Spinal cord (tissue), 10 donors: ENCODE data around the gene NRARP. TPM values are rescaled to one million over a fixed set of nuclear protein-coding genes. Genes with fewer than 3 reads are reported as not detected.

ENCODE experiments used
- DNase-seq, 6 donors: peaks; one replicate each; pipeline versions ENCODE4 v3.0.0 to v3.0.0-alpha.2; 2013 to 2015; ENCODE audit warnings: low spot score in 6 of 6, low read depth in 4 of 6
- H3K27ac ChIP-seq: one replicate; pipeline ENCODE4 v1.5.1; 2013; ENCODE audit warnings: low read depth, low read length, control low read depth
- H3K27me3 ChIP-seq: one replicate; pipeline ENCODE4 v1.6.1; 2013; ENCODE audit warnings: low read length; ENCODE audit not compliant: control insufficient read depth, insufficient read depth
- H3K36me3 ChIP-seq: one replicate; pipeline ENCODE4 v1.6.1; 2013; ENCODE audit warnings: low read length; ENCODE audit not compliant: control insufficient read depth, insufficient read depth
- H3K4me1 ChIP-seq: one replicate; pipeline ENCODE4 v1.6.1; 2013; ENCODE audit warnings: low read length; ENCODE audit not compliant: control insufficient read depth, insufficient read depth
- H3K4me3 ChIP-seq: one replicate; pipeline ENCODE4 v1.5.1; 2013; ENCODE audit warnings: low read depth, low read length, control low read depth
- H3K9me3 ChIP-seq: one replicate; pipeline ENCODE4 v1.6.1; 2013; ENCODE audit warnings: low read length; ENCODE audit not compliant: control insufficient read depth, insufficient read depth
- WGBS: methylation state at CpG from one replicate; pipeline ENCODE4 v1.1.5; 2013; ENCODE audit warnings: missing lambda C conversion rate; ENCODE audit not compliant: insufficient coverage; 5-methylcytosine and 5-hydroxymethylcytosine counted together
- polyA plus RNA-seq, 2 donors: library from polyadenylated mRNA; unstranded; fragments of 120-200 nt; gene quantifications; one replicate each; pipeline ENCODE4 v1.2.1, GENCODE V29; 2013; ENCODE audit not compliant: insufficient read length in 2 of 2
- total RNA-seq, 2 donors: library from RNA; depleted of rRNA in 1 of 2; stranded (reverse); fragments of 120-200 nt in 1 of 2; fragments of >200 nt in 1 of 2; gene quantifications; one replicate each; pipeline versions ENCODE4 v1.2.3 to v1.2.4, GENCODE V29; 2013 to 2014
- donor health status: healthy.

The NRARP gene
- total and polyA plus RNA-seq, 4 donors: 3.2 to 15.8 (median 9.8) TPM

DNA sequence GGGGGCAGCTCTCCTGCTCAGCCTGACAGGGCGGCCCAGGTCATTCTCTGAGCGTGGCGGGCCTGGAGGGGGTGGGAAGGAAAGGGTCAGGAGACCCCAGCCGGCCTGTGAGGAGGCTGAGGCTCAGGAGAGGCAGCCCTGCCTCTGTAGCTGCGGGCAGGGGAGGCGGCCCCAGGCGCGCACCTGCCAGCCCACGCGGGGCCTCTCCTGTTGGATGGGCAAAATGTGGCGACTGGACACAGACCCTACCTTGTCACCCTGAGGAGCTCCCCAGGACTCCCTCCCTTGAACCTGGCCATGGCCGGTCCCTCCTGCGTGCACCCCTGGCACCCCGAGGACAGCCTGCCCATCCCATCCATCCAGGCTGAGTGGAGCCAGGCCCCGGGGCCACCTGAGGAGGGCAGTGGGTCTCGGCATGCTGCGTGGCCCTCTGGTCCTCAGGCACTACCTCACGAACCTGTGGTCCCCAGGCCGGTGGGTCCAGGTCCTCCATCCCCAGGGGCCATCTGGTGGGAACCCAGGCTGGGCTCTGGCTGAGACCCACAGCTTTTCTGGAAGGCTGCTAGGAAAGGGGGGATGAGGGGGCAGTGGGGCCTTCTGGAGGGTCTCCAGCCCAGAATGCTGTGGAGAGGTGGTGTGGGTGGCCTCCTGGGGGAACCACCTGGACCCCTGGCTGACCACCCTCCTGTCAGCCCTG is 15.1 kb upstream of the NRARP start:
- no peak overlapping the region for H3K27ac ChIP-seq
- no peaks in the 10 kb centered on the region for H3K9me3 ChIP-seq
- H3K4me3 ChIP-seq: no peak overlapping the region
- peaks cover 82% of the 10 kb centered on the region for H3K4me1 ChIP-seq
- 87% methylated on average over 19 of the region's 19 CpGs for WGBS
- no peak for DNase-seq
- peaks cover 49% of the 10 kb centered on the region for H3K36me3 ChIP-seq
- H3K27me3 ChIP-seq: no peaks in the 10 kb centered on the region

DNA sequence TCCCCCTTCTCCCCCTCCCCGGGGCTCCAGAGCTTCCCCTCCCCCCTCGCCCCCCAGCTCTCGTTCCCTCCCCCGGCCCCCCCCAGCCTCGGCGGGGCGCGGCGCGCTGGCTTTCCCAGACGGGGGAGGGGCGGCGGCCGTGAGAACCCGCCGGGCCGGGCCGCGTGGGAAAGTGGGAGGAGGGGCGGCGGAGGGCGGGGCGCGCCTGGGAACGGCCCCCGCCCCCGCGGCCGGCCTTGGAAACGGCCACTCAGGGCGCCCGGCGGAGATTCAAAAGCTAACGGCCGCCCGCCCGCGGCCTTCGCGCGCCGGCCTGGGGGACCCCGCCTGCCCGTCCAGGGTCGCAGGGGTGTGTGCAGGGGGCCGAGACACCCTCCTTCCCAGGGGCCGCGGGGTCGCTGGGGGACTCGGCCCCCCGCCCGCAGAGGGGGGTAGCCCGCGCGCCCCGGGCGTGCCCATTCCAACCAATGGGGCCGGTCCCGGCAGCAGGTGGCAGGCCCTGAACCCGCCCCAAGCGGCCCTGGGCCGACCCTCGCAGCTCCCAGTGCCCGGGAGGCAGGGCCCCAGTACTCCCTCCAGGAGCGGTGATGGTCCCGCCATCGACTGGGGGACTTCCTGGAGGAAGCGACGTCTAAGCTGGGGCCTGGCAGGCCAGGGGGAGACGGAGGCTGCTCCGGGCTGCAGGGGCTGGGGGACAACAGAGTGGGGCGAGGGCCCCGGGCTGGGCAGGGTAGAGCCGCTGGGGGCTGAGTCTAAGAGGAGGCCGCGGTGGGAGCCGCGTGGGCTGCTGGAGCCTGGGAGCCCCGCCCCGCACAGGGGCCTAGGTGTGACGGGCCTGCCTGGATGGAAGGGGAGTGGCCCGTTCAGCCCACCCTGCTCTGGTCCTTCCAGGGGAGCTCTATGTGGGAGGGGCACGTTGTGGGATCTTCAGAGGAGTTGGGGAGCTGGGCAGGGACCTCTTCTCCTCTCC is 14.2 kb upstream of the NRARP start:
- H3K36me3 ChIP-seq: peaks cover 53% of the 10 kb centered on the region
- no peak overlapping the region for H3K27ac ChIP-seq
- H3K4me3 ChIP-seq: no peak overlapping the region
- H3K9me3 ChIP-seq: no peaks in the 10 kb centered on the region
- DNase-seq: peak in 2 of 6 donors; percentile 73 to 80
- H3K4me1 ChIP-seq: peaks cover 76% of the 10 kb centered on the region
- 7% methylated on average over 70 of the region's 83 CpGs for WGBS
- no peaks in the 10 kb centered on the region for H3K27me3 ChIP-seq

DNA sequence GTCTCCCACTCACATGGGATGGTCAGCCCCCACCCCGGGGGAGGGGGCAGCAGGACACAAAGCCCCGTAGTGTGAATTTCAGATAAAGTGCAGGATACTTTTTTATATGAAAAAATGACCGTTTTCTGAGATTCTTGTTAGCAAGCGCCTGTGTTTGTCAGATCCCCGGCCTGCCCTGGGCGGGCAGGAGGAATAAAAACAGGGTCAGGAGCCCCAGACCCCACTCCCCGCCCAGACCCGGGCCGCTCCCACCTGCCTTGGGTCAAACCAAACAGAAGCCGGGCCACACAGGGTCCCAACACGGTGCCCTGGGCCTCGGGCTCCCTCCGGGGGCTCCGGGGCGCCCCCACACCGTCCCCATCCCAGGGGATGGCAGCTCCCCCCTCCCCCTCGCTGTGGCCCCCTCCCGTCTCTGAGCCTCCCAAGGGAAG is 13.5 kb upstream of the NRARP start:
- Histone ChIP-seq H3K27me3 (no peaks in the 10 kb centered on the region), H3K27ac (no peak overlapping the region), H3K4me1 (peaks cover 69% of the 10 kb centered on the region), H3K9me3 (no peaks in the 10 kb centered on the region), H3K36me3 (peaks cover 52% of the 10 kb centered on the region), H3K4me3 (no peak overlapping the region)
- DNase-seq: no peak
- 15% methylated on average over 16 of the region's 18 CpGs for WGBS

DNA sequence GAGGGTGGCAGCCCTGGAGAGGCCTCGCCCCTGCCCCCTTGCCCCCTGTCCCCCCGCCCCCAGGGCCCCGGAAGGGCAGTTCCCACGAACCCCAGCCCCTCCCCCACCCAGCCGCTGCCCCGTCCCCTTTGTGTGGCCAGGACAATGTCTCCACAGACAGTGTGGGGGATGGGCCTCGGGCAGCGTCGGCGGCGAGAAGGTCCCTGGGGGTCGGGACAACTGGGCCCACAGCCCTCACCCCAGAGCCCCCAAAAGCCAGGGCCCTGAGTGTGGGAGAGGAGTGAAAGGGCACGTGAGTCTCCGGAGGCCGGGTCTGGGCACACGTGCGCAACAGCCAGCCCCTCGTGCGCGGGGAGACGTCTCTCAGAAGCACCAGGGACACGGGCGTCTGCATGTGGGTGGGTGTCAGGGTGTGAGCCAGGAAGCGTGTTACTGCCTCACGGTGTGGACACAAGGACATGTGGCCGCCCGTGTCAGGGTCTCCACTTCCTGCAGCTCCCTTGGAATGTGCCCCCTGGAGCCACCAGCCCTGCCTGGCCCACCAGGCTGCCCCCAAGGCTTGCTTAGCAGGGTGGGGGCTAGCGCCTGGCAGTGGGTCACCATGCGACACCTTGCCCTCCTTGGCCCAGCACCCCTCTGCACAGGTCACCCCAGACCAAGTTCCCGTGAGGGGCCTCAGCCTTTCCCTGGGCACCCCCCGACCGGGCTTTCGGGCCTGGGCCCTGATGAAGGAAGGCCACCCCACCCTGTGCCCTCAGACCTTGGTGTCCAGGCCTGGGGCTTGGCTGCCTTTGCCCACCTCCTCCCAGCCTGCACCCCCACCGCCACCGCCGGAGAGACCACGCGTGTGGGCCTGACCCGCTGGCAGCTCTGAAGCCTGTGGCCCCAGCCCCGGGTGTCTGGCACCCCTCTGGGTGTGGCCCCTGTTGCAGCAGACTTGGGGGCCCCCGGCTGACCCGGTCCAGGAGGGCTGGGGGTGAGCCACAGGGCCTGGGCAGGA is 12.8 kb upstream of the NRARP start:
- DNase-seq: peak in 1 of 6 donors; percentile 24
- H3K9me3 ChIP-seq: no peaks in the 10 kb centered on the region
- no peak overlapping the region for H3K4me3 ChIP-seq
- H3K27ac ChIP-seq: no peak overlapping the region
- peaks cover 62% of the 10 kb centered on the region for H3K4me1 ChIP-seq
- no peaks in the 10 kb centered on the region for H3K27me3 ChIP-seq
- 50% methylated on average over 29 of the region's 42 CpGs for WGBS
- peaks cover 45% of the 10 kb centered on the region for H3K36me3 ChIP-seq

DNA sequence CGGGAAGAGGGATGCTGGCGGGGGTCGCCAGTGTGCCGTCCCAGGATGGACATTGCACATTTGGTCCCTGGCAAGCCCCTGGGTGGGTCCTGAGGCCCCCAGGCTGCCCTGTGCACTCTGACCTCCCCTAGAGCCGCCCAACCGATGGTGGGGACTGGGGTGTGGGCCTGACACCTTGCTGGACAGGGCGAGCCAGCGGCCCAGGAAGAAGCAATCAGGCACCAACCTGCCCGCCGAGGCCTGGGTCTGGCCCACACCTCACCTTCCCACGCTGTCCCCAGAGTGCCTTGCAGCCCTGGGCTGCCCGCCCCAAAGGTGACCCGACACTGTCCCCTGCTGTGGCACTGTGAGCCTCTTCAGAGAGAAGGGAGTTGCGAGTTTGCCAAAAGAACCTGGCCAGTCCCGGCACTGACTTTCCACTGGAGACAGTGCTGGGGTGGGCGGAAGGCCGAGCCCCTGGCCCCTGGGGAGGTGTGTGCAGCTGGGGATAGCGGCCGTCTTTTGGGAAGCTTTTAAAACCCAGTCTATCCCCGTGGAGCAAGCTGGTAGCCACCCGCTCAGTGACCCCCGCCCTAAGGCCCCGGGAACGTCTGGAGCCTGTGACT is 12.0 kb upstream of the NRARP start:
- Histone ChIP-seq H3K27me3 (no peaks in the 10 kb centered on the region), H3K9me3 (no peaks in the 10 kb centered on the region), H3K4me3 (no peak overlapping the region), H3K4me1 (peaks cover 54% of the 10 kb centered on the region), H3K36me3 (peaks cover 37% of the 10 kb centered on the region), H3K27ac (no peak overlapping the region)
- 78% methylated on average over 14 of the region's 24 CpGs for WGBS
- DNase-seq: no peak

DNA sequence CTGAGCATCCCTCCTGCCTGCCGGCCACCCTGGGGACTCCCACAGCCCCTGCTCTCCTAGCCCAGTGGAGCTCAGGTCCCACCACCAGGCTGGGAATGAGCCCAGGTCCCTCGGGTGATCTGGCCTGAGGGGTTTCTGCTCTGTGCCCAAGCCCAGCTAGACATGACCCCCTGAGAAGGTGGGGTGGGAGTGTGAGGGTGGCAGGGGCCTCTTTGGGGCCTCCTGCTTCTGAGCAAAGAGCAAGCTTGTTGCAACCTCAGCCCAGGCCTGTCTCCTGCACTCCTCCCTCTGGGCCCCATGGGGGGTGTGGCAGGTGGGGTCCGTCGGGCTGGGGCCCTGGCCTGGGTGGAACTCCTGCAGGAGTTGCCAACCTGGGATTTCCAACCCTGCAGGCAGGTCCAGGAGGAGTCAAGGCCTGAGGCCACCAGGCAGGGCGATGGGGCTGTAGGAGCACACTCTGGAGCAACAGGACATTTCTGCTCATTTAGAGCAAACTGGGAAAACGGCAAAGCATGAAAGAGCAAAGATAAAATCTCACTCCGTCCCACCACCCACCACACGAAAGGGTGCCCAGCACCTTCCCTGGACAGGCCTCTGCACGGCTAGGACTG is 11.4 kb upstream of the NRARP start:
- H3K27me3 ChIP-seq: no peaks in the 10 kb centered on the region
- WGBS: 65% methylated on average over 8 of the region's 9 CpGs
- peaks cover 48% of the 10 kb centered on the region for H3K4me1 ChIP-seq
- no peak for DNase-seq
- no peak overlapping the region for H3K4me3 ChIP-seq
- H3K27ac ChIP-seq: no peak overlapping the region
- no peaks in the 10 kb centered on the region for H3K9me3 ChIP-seq
- peaks cover 32% of the 10 kb centered on the region for H3K36me3 ChIP-seq

DNA sequence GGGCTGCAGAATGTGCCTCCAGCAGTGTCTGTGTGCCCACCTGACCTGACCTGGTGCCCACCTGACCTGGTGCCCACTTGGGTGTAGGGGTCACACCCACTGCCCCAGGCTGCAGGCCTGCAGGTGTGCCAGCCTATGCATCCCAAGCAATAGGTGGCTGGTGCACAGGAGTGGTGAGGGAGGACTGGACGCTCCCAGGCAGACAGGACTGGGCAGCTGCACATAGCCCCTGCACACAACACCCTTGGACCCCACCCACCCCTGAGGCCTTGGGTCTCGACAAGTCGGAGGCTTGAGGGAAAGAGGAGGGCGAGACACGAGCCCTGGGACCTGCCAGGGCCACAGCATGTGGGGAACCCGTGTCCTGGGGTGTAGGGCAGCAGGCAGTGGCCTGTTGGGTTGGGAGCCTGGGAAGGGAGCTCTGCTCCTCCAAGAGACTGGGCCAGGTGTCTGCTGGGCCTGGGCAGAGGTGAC is 10.8 kb upstream of the NRARP start:
- 94% methylated on average over 5 of the region's 6 CpGs for WGBS
- H3K4me1 ChIP-seq: peaks cover 47% of the 10 kb centered on the region
- no peaks in the 10 kb centered on the region for H3K27me3 ChIP-seq
- DNase-seq: no peak
- H3K9me3 ChIP-seq: no peaks in the 10 kb centered on the region
- no peak overlapping the region for H3K27ac ChIP-seq
- H3K4me3 ChIP-seq: no peak overlapping the region
- peaks cover 32% of the 10 kb centered on the region for H3K36me3 ChIP-seq

DNA sequence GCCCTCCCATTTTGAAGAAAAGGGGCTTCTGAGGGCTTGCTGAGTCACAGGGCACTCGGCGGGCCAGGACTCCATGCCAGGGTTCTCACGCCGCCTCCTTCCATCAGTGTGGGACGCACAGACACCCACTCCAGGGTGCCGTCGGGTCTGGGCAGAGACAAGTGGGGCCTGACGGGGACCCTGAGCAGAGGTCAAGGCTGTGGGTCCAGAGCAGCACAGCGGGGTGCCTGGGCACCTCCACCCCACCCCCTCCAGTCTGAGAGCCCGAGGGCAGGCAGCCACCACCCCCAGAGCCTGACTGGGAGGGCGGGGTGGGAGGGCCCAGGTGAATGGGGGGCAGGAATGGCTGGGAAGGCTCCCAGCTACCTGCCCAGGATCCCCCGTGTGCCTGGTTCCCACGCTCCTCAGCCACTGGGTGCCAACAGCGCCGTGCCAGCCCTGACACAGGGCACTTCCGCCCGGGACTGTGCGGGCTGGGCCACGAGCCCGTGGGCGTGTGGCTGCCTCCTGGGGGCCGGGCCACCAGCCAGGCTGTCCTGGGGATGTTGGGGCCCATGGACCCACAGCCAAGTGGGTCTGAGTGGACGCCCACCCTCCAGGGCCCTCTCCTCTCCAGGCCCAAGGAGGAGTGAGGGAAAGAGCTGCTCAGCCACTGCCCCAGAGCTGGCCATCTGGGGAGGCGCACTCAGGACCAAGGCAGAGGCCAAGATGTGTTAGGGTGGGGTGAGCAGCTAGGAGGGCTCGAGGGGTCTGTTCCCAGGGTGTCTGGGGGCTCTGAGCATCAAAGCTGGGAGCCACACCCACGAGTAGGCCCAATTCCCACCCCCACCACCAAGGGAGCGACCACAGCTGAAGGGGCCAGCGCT is 10.1 kb upstream of the NRARP start:
- WGBS: 70% methylated on average over 22 of the region's 28 CpGs
- H3K27ac ChIP-seq: no peak overlapping the region
- peaks cover 28% of the 10 kb centered on the region for H3K36me3 ChIP-seq
- H3K27me3 ChIP-seq: no peaks in the 10 kb centered on the region
- H3K9me3 ChIP-seq: no peaks in the 10 kb centered on the region
- H3K4me1 ChIP-seq: peaks cover 46% of the 10 kb centered on the region
- no peak for DNase-seq
- H3K4me3 ChIP-seq: no peak overlapping the region
